Measurements from ENCODE around the gene NOA1.
"Not testable (repeated sequence)": the region's sequence is repeated elsewhere in the genome, so short reads cannot be mapped to it uniquely, and the experiment has no call there.

Gene NOA1

GRCh38 chr4:56958111-56958517, 19.3 kb downstream of the NOA1 start:
- DNase-seq (ENCODE audit: low spot score): peak; percentile 87

- no peak for DNase-seq (ENCODE audit: low spot score)
Observed at GRCh38 chr4:56953680-56954520, 23.5 kb downstream of the NOA1 start.

GRCh38 chr4:56941403-56941802, 36.0 kb downstream of the NOA1 start:
- no peak for DNase-seq (ENCODE audit: low spot score)

- no peak for DNase-seq (ENCODE audit: low spot score)
Observed at GRCh38 chr4:56940971-56941370, 36.4 kb downstream of the NOA1 start.

DNA sequence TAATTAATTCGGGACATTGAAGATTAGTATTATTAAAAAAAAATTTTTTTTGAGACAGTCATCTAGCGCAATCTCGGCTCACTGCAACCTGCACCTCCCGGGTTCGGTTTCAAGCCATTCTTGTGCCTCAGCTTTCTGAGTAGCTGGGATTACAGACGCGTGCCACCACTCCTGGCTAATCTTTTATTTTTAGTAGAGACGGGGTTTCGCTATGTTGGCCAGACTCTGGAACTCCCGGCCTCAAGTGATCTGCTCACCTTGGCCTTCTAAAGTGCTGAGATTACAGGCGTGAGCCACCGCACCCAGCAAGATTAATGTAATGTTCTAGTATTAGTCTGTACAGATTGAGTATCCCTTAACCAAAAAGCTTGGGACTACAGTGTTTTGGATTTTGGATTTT, 37.0 kb downstream of the NOA1 start:
- no peak for DNase-seq (ENCODE audit: low spot score)

GRCh38 chr4:56939826-56940225, 37.6 kb downstream of the NOA1 start:
- DNase-seq (ENCODE audit: low spot score): not testable (repeated sequence)

GRCh38 chr4:56937262-56937661, 40.1 kb downstream of the NOA1 start:
- DNase-seq (ENCODE audit: low spot score): peak; percentile 91

GRCh38 chr4:56931924-56932323, 45.5 kb downstream of the NOA1 start:
- no peak for DNase-seq (ENCODE audit: low spot score)

DNA sequence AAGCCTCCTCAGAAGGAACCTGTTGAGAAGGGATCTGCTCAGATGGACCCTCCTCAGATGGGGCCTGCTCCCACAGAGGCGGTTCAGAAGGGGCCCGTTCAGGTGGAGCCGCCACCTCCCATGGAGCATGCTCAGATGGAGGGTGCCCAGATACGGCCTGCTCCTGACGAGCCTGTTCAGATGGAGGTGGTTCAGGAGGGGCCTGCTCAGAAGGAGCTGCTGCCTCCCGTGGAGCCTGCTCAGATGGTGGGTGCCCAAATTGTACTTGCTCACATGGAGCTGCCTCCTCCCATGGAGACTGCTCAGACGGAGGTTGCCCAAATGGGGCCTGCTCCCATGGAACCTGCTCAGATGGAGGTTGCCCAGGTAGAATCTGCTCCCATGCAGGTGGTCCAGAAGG, 46.8 kb downstream of the NOA1 start:
- no peak for DNase-seq (ENCODE audit: low spot score)

DNA sequence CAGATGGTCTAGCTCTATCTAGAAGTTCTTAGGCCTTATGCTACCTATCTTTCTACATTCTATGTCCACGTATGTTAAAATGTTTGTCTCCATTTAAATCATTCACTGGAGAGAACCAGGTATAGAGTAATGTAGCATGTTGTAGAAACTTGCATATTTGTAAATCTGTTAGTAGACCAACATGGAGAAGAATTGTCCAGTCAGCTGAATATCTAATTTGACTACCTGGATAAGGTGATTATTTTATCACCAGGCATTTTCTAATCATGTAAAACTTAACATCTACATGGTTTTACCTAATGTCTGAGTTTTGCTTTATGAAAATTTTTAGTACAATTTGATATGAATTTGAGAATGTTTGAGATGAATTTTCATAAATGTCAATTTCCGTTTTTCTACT, 50.2 kb downstream of the NOA1 start:
- DNase-seq (ENCODE audit: low spot score): no peak

- not testable (repeated sequence) for DNase-seq (ENCODE audit: low spot score)
Observed at GRCh38 chr4:56914977-56915376, 62.4 kb downstream of the NOA1 start.

DNA sequence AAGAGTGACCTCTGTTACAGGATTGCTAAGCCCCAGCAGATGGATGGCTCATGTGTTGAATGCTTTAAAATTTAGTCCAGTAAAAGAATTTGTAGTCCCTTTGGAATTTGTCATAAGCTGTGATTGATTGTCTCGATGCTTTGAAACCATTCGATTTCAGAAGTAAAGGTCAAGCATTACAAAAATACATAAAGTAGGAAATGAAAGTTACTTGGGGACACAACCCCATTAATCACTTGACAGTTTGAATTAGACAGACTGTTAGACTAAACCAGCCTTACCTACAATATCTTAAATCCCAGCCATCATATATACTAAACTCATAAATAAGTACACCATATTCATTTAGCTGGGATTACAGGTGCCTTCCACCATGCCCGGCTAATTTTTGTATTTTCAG, 63.1 kb downstream of the NOA1 start:
- no peak for DNase-seq (ENCODE audit: low spot score)

All from RKO (cell line).